Neural crest cell (in vitro differentiated cells): ENCODE data around the gene DIP2C. TPM values are rescaled to one million over a fixed set of nuclear protein-coding genes. Genes with fewer than 3 reads are reported as not detected.

Source experiments
- DNase-seq: peaks from one replicate; pipeline ENCODE4 v3.0.0; 2021; ENCODE audit warnings: low read depth, mixed read lengths, low spot score
- H3K27ac Mint-ChIP-seq: one replicate; pipeline ENCODE4 v1.8.0; 2021; ENCODE audit warnings: mild to moderate bottlenecking, mixed read lengths; ENCODE audit not compliant: unreplicated experiment
- H3K27me3 Mint-ChIP-seq: 2 replicates; pipeline ENCODE4 v1.8.0; 2021; ENCODE audit warnings: low read depth, mild to moderate bottlenecking, mixed read lengths
- H3K36me3 Mint-ChIP-seq: 2 replicates; pipeline ENCODE4 v1.8.0; 2021; ENCODE audit warnings: low read depth, mild to moderate bottlenecking, mixed read lengths
- H3K4me1 Mint-ChIP-seq: 2 replicates; pipeline ENCODE4 v1.8.0; 2021; ENCODE audit warnings: mixed read lengths
- H3K4me3 Mint-ChIP-seq: one replicate; pipeline ENCODE4 v1.8.0; 2021; ENCODE audit warnings: mild to moderate bottlenecking, mixed read lengths
- H3K9me3 Mint-ChIP-seq: 2 replicates; pipeline ENCODE4 v1.8.0; 2021; ENCODE audit warnings: mixed read lengths
- total RNA-seq: library from RNA; stranded (reverse); gene quantifications from 2 replicates; pipeline ENCODE4 v1.2.1, GENCODE V29; 2021
- TF ChIP-seq, protein P1 (sequence below): fragments of 200-600 bp; sonication (generic); conservative IDR thresholded peaks from 2 replicates; pipeline ENCODE4 v1.5.0; 2021; ENCODE audit warnings: antibody characterized with exemption, mild to moderate bottlenecking

Gene DIP2C
- total RNA-seq, 1 donor from 2014 or later = 21.7 TPM

DNA sequence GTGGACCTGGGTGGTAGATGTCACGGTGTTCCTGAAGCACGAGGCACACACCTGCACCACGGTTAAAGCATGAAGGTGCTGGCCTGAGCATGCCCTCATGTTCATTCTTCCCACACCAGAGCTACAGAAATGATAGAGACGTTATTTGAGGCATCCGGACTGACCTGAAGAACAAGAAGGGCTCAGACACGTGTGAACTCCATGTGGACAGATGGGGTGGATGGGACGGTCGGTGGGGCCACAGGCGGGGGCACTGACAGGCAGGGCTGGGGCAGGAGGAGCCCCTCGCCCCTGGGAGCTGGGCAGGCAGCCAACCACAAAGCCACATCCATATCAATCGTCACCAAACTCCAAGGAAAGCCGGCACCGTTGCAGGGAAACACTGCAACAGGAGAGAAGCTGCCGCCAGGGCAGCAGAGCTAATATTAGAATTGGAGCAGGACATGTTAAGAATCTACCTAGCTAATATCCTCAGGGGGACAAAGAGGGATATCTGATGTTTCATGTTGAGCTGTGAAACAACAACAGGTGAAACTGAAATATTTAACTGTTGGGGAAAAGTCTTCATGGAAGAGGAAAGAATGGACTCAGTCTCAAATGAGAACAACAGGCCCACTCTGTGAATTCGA lies 37.8 kb upstream of the DIP2C start:
- Mint-ChIP-seq H3K9me3 (peaks cover 4% of the 10 kb centered on the region), H3K27me3 (peaks cover 8% of the 10 kb centered on the region), H3K27ac (no peak overlapping the region), H3K4me1 (no peaks in the 10 kb centered on the region), H3K36me3 (no peaks in the 10 kb centered on the region), H3K4me3 (no peak overlapping the region)
- DNase-seq = no peak
- TF ChIP-seq, protein P1, sequence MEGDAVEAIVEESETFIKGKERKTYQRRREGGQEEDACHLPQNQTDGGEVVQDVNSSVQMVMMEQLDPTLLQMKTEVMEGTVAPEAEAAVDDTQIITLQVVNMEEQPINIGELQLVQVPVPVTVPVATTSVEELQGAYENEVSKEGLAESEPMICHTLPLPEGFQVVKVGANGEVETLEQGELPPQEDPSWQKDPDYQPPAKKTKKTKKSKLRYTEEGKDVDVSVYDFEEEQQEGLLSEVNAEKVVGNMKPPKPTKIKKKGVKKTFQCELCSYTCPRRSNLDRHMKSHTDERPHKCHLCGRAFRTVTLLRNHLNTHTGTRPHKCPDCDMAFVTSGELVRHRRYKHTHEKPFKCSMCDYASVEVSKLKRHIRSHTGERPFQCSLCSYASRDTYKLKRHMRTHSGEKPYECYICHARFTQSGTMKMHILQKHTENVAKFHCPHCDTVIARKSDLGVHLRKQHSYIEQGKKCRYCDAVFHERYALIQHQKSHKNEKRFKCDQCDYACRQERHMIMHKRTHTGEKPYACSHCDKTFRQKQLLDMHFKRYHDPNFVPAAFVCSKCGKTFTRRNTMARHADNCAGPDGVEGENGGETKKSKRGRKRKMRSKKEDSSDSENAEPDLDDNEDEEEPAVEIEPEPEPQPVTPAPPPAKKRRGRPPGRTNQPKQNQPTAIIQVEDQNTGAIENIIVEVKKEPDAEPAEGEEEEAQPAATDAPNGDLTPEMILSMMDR = no peak

DNA sequence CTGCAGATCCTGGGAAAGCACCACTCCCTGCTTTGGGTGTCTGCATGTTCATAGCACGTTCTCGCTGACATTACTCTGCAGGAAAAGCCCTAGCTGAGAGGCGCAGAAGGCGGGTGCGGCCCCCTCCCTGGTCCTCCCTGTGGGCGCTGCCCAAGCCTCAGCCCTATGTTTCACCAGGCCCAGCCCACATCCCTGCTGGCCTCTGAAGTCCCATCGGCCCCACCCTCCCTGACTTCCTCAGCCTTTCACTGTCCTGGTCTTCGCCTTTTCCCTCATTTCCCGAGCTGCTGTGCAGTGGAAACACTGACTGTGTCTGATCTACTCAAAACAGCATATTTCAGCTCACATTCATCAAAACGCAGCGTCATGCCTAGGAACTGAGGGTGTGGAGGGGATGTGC lies 36.3 kb upstream of the DIP2C start:
- H3K4me3 Mint-ChIP-seq = no peak overlapping the region
- DNase-seq = no peak
- TF ChIP-seq, protein P1 = no peak

GRCh38 chr10:725302-725701 lies 35.8 kb upstream of the DIP2C start:
- TF ChIP-seq, protein P1 = no peak
- H3K4me1 Mint-ChIP-seq = no peaks in the 10 kb centered on the region
- H3K9me3 Mint-ChIP-seq = peaks cover 4% of the 10 kb centered on the region
- no peak for DNase-seq
- no peaks in the 10 kb centered on the region for H3K27me3 Mint-ChIP-seq
- H3K4me3 Mint-ChIP-seq = no peak overlapping the region
- no peak overlapping the region for H3K27ac Mint-ChIP-seq
- no peaks in the 10 kb centered on the region for H3K36me3 Mint-ChIP-seq

More for the DNA sequence above, 36.3 kb upstream of the DIP2C start:
- H3K27ac Mint-ChIP-seq = no peak overlapping the region
- no peaks in the 10 kb centered on the region for H3K4me1 Mint-ChIP-seq
- no peaks in the 10 kb centered on the region for H3K27me3 Mint-ChIP-seq
- H3K9me3 Mint-ChIP-seq = peaks cover 4% of the 10 kb centered on the region
- no peaks in the 10 kb centered on the region for H3K36me3 Mint-ChIP-seq

DNA sequence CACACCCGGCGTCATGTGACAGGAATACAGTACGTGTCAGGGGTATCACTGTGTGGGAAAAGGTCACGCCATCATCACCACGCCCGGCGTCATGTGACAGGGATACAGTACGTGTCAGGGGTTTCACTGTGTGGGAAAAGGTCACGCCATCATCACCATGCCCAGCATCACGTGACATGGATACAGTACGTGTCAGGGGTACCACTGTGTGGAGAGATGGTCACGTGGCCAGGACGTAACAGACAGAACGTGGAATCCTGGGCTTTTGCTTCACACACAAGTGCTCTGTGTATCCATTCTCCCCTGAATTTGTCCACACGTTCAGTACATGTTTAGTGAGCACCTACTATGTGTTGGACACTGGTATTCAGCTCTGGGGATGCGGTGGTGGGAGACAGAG lies 34.5 kb upstream of the DIP2C start:
- TF ChIP-seq, protein P1 = no peak
- DNase-seq = no peak
- Mint-ChIP-seq H3K27ac (no peak overlapping the region), H3K27me3 (no peaks in the 10 kb centered on the region), H3K36me3 (no peaks in the 10 kb centered on the region), H3K4me1 (no peaks in the 10 kb centered on the region), H3K4me3 (no peak overlapping the region), H3K9me3 (peaks cover 4% of the 10 kb centered on the region)

GRCh38 chr10:722281-723060 lies 33.0 kb upstream of the DIP2C start:
- Mint-ChIP-seq H3K36me3 (no peaks in the 10 kb centered on the region), H3K27me3 (no peaks in the 10 kb centered on the region), H3K4me1 (no peaks in the 10 kb centered on the region), H3K4me3 (no peak overlapping the region), H3K9me3 (peaks cover 4% of the 10 kb centered on the region), H3K27ac (no peak overlapping the region)
- no peak for DNase-seq
- TF ChIP-seq, protein P1 = no peak
